ENCODE data around the gene PREB.

Gene PREB

GRCh38 chr2:27152796-27153464, 18.5 kb upstream of the PREB start:
- DNase-seq (ENCODE audit: low spot score) = peak; percentile 64

- DNase-seq (ENCODE audit: low spot score) = no peak
Observed at GRCh38 chr2:27152102-27152795, 17.8 kb upstream of the PREB start.

GRCh38 chr2:27150639-27151230, 16.3 kb upstream of the PREB start:
- DNase-seq (ENCODE audit: low spot score) = no peak

GRCh38 chr2:27149570-27150405, 15.4 kb upstream of the PREB start:
- DNase-seq (ENCODE audit: low spot score) = no peak

GRCh38 chr2:27148801-27149439, 14.5 kb upstream of the PREB start, which contains the start of gene TCF23:
TSS of gene TCF23 (plus strand) at chr2:27149004. CDS start at chr2:27149134, 130 bp downstream.
- no peak for DNase-seq (ENCODE audit: low spot score)

GRCh38 chr2:27147935-27148334, 13.5 kb upstream of the PREB start:
- DNase-seq (ENCODE audit: low spot score) = no peak

- no peak for DNase-seq (ENCODE audit: low spot score)
Observed at GRCh38 chr2:27145682-27146081, 11.2 kb upstream of the PREB start.

GRCh38 chr2:27143285-27143684, 8.8 kb upstream of the PREB start:
- DNase-seq (ENCODE audit: low spot score) = no peak

- DNase-seq (ENCODE audit: low spot score) = no peak
Observed at GRCh38 chr2:27139310-27139709, 4.9 kb upstream of the PREB start, which contains the start of gene PRR30. TSS of gene PRR30 (minus strand) at chr2:27139410. CDS start at chr2:27138329, 1,081 bp downstream.

- no peak for DNase-seq (ENCODE audit: low spot score)
Observed at GRCh38 chr2:27138111-27138510, 3.7 kb upstream of the PREB start.

- no peak for DNase-seq (ENCODE audit: low spot score)
Observed at GRCh38 chr2:27137322-27137935, 3.0 kb upstream of the PREB start.

- no peak for DNase-seq (ENCODE audit: low spot score)
Observed at GRCh38 chr2:27136751-27137150, 2.3 kb upstream of the PREB start.

- no peak for DNase-seq (ENCODE audit: low spot score)
Observed at GRCh38 chr2:27135478-27135955, 1.1 kb upstream of the PREB start.

GRCh38 chr2:27134781-27135477, 493 bp upstream of the PREB start:
- no peak for DNase-seq (ENCODE audit: low spot score)

GRCh38 chr2:27133195-27133875, 1.1 kb downstream of the PREB start:
- DNase-seq (ENCODE audit: low spot score) = no peak

GRCh38 chr2:27131429-27131828, 3.0 kb downstream of the PREB start:
- DNase-seq (ENCODE audit: low spot score) = no peak

- no peak for DNase-seq (ENCODE audit: low spot score)
Observed at GRCh38 chr2:27130396-27130795, 4.0 kb downstream of the PREB start.

- no peak for DNase-seq (ENCODE audit: low spot score)
Observed at GRCh38 chr2:27128668-27129571, 5.5 kb downstream of the PREB start.
